Daoy (cell line): ENCODE data around the gene ARHGAP22. TPM values are rescaled to one million over a fixed set of nuclear protein-coding genes. Genes with fewer than 3 reads are reported as not detected.

Experiments used
- DNase-seq: peaks from one replicate; pipeline ENCODE4 v3.0.0-alpha.2; 2015; ENCODE audit warnings: low read depth
- total RNA-seq: library from RNA; depleted of rRNA; stranded (reverse); fragments of >200 nt; shearing (Covaris generic); gene quantifications from 2 replicates; pipeline ENCODE4 v1.2.3, GENCODE V29; 2014

The ARHGAP22 gene
- total RNA-seq, 1 experiment from 2014 or later = 17.1 TPM

DNA sequence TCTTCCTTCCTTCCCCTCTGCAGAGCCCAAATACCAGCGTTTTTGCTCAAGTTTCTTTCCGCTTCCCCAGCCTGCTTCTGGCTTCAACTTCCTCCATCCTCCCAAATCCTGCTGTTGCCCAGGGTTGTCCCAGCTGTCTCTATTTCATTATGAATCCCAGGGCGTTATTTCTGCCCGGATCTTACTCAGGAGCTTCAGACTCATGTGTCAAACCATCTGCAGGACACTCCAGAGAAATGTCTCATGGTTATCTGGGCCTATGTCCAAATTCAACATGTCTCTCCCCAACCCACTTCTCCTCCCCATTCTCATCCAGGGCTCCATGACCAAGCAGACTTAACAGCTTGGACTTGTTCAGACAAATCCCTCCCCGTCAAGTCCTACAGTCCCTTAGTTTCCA, 15.6 kb downstream of the ARHGAP22 start:
- peak; percentile 41 for DNase-seq

DNA sequence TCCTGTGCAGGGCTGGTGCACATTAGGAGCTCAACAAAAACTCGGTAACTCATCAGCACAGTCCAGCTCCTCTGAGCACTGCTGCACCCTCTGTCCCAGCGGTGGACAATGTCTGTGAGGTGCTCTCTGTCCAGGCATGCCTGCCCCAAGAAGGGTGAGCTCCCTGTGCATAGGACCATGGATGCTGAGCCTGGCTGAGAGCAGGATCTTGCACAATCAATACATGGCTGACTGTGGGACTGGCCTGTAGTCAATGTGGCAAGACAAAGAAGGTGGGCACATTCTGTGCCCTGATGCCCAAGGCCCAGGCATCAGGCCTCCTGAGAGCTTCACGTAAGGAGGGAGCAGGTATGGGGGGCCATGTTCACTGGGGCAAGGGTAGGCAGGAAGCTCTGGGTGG, 17.1 kb downstream of the ARHGAP22 start:
- DNase-seq = no peak

GRCh38 chr10:48587101-48587500, 17.8 kb downstream of the ARHGAP22 start:
- no peak for DNase-seq

DNA sequence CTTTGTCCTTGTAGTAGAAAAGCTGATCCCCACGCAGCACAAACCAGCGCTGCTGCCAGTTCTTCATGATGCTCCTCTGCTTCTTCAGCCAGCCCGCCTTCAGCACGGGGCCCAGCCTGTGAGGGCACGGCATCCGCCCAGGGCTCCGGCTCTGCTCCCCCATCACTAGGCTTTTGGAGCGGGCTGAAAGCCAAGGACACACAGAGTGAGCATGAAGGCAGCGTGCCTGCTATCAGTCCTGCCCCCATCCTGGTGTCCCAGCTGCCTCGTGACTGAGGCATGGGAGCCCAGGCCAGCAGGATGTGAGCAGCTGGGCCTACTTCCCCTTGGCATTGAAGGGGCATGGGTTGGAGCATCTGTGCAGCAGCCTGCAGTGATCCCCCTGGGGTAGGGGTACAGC, 21.9 kb downstream of the ARHGAP22 start:
- DNase-seq = no peak

DNA sequence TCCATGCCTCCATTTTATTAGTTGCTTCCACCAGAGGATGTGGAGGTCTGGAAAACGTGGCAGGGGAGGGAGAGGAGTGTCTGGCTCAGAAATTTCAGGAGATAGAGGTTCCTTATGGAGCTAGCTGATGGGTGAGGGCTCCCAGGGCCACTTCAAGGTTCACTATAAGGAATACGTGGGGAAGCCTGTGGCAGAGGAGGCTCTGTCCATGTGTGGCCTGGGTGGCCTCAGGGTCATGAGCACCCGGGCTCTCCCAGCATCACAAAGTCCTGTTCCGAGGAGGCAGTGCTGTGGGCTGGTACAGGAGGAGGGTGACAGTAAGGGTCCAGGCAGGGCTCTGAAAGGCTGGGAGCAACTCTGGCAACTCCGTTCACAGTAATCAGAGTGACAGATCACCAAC, 24.6 kb downstream of the ARHGAP22 start:
- DNase-seq = no peak

- DNase-seq = no peak
Measured at GRCh38 chr10:48579251-48579960, 25.5 kb downstream of the ARHGAP22 start.

DNA sequence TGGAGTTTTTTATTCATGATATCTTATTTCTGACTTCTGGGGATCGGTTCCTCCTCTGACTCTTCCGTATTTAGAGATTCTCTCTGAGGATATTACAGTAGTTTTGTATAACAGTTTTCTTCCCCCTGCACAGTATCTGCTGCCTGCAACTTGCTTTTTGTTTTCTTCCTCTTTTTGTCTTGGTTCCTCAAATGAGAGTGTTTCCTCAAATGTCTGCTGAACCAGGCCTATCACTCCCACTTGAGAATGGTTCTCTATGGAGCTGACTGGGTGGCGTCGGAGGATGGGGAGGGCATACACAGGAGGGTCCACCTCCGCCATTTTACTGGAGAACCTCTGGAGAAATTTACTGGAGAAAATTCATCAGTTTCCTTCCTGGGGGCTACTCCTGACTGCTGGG, 27.7 kb downstream of the ARHGAP22 start:
- no peak for DNase-seq

DNA sequence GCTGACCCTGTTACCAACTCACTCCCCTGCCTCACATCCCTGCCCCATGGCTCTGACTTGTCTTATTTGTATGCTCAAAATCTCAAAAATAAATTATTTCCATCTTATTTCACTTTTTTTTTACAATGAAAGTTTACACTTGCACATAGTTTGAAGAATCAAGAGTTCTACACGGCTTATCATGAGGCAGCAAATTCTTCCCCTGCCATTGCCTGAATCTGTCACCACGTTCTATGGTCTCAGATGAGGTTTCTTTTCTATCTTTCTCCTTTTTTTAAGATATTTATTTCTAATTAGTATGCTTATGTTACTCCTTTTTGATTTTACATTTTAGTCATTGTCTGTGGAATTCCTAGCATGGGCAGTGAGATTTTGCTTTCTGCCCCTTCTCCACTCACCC, 28.4 kb downstream of the ARHGAP22 start:
- DNase-seq = no peak

DNA sequence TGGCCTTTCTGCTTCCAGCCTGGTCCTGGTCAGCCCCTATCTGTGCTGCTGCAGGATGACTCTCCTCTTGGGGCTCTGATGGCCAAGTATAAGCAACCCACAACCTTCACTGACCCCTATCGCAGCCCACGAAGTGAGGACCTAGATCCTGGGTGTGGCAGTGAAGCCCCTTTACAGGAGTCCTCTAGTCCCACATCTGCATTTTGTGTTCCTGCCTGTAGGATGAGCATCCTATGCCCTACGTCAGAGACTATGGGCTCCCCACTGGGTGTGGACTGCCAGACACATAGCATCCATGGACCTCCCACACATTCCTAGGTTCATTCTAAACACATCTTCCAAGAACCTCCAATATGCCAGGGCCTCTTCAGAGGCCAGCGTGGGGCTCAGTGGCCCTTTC, 29.0 kb downstream of the ARHGAP22 start:
- DNase-seq = no peak

DNA sequence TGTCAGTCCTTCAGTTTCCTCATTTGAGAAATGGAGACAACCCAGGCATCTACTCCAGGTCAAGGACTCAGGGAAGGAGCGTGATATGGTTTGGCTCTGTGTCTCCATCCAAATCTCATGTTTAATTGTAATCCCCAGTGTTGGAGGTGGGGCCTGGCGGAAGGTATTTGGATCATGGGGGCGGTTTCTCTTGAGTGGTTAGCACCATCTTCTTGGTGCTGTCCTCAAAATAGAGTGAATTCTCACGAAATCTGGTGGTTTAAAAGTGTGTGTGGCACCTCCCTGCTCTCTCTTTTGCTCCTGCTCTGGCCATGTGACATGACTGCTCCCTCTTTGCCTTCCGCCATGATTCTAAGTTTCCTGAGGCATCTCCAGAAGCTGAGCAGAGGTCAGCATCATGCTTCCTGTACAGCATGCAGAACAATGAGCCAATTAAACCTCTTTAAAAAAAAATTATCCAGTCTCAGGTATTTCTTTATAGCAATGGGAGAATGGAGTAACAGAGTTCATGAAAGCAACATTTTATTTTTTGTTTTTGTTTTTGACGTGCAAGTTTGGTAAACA, 30.0 kb downstream of the ARHGAP22 start:
- no peak for DNase-seq

GRCh38 chr10:48574322-48574796, 30.5 kb downstream of the ARHGAP22 start:
- DNase-seq = no peak

- no peak for DNase-seq
Measured at GRCh38 chr10:48573045-48573444, 31.8 kb downstream of the ARHGAP22 start.

DNA sequence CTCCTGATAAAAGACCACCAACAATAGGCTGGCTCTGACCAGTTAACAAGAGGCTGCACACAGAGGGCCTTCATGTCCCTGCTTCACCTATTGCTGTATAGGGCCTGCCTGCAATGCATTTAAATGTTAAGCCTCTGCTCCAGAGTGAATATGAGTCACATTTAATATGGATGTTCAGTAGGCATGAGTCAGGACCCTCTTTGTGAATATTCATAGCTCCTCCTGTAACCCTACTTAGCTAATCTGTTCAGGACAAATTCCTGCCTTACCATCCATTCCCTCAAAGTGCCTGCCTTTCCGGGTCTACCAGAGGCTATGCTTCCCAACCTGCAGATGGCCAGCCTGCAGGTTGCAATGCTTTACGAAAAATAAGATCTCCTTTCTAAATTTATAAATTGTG, 32.5 kb downstream of the ARHGAP22 start:
- DNase-seq = peak; percentile 41

GRCh38 chr10:48568546-48568945, 36.3 kb downstream of the ARHGAP22 start:
- DNase-seq = no peak

GRCh38 chr10:48568131-48568530, 36.7 kb downstream of the ARHGAP22 start:
- DNase-seq = no peak

DNA sequence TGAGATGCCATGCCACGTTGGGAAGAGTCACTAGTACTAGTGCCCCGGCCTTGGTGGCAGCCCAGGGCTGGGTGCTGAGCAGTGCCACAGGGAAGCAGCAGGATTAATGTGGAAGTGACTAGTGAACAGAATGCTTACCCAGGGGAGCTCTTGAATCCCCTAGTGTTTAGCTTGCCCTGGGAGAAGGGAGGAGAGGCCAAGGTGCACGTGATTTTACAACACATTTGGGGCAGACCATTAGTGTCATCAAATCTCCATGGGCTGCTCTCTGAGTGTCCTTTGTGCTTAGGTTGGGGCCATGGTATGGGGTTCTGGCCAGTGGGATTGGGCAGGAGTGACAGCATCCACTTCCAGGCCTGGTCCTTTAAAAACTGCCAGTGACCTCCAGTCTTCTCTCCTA, 37.5 kb downstream of the ARHGAP22 start:
- no peak for DNase-seq

GRCh38 chr10:48564466-48565160, 40.3 kb downstream of the ARHGAP22 start:
- no peak for DNase-seq

DNA sequence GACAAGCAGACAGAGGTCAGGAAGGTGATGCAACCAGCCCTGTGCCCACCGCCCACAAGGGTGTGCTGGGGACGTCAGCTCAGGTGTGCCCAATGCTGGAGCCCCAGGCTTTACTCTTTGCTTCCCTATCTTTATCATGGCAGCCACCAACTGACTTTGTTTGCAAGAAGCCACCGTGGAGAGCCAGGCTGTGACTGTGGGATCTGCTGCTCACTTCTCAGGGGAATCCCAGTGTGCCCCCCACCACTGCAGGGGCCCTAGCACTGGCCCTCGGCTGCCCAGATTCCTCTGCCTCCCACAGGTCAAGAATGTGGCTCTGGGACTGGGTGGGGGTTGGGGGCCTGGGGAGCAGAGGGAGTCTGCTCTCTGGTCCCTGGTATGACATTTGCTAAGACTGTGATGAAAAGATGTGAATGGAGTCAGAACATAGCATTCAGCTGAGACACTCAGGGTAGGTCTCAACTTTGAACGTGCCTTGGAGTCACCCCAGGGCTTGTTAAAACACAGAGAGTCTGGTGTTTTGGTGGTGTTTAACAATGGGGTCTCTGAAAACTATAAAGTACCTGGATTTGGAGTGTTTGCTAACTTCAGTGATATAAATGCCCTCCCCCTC, 47.3 kb downstream of the ARHGAP22 start:
- no peak for DNase-seq

DNA sequence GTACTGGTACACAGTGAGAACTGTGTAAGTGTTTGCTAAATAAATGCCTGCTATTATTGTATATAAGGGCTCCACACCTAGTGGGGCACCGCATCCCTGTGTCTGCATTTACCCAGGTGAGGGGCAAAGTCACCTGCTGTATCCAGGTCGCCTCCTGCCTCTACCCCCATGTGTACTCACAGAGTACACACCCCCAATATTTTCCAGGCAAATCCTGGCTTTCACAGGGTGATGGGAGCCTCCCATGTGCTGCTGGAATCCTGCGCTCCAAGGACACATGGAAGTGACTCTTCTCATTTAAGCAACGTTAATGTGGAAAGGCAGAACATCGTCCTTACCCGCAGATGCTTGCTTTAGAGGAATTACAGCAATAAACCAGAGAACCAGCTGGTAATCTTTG, 48.2 kb downstream of the ARHGAP22 start:
- no peak for DNase-seq

- DNase-seq = no peak
Measured at GRCh38 chr10:48556065-48556464, 48.8 kb downstream of the ARHGAP22 start.

- DNase-seq = no peak
Measured at GRCh38 chr10:48555310-48556042, 49.4 kb downstream of the ARHGAP22 start.

DNA sequence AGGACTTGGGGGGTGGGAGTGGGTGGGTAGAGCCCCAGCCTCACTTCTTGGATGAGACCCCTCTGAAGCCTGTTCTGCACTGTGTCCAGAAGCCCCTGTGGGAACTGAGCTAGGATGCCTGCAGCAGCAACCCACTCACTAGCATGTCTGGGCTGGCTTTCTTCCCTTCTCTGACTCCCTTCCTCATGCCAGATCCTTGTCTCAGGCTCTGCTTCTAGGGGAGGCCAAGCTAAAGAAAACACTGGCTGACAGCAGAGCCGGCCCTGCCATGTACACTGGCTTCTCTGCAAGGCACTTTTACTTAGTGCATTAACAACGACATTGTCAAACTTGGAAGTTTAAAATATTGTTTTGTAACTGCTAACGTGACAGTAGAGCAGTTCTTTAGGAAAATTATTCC, 50.2 kb downstream of the ARHGAP22 start:
- DNase-seq = no peak
